Panc1 (cell line): ENCODE data around the gene ITGA11. TPM values are rescaled to one million over a fixed set of nuclear protein-coding genes. Genes with fewer than 3 reads are reported as not detected.

Source experiments
- ATAC-seq: fragments of 200-7000 bp; cut with Tn5 transposase; 2 replicates; pipeline ENCODE4 v1.9.1; 2020; ENCODE audit warnings: mild to moderate bottlenecking, moderate library complexity
- BruUV-seq: library from RNA; stranded (reverse); fragments of 400-500 nt; replicated peaks from 2 replicates; lab custom pipeline; 2021; lab: Mats Ljungman, UMichigan
- CTCF ChIA-PET: fragments of 300-600 bp; sonication (Branson Sonifier 250); formaldehyde crosslinking; loops from one replicate; lab custom pipeline; 2022; ENCODE audit warnings: antibody characterized with exemption; lab: Charles Lee
- POLR2A ChIA-PET: fragments of 300-600 bp; sonication (Branson Sonifier 250); formaldehyde crosslinking; loops from one replicate; lab custom pipeline; 2022; ENCODE audit warnings: antibody characterized with exemption; lab: Charles Lee
- DNase-seq: peaks from one replicate; pipeline ENCODE4 v3.0.0-alpha.2; 2010; ENCODE audit warnings: low read depth, low spot score
- H3K27ac ChIP-seq: 2 replicates; pipeline ENCODE4 v1.5.1; 2011; ENCODE audit warnings: mild to moderate bottlenecking, low read length, inconsistent platforms
- H3K27me3 ChIP-seq: fragments of 200-500 bp; sonication (Bioruptor generic); 2 replicates; pipeline ENCODE4 v1.6.0; 2014; ENCODE audit warnings: low read length, inconsistent platforms; ENCODE audit not compliant: control insufficient read depth, insufficient read depth
- H3K36me3 ChIP-seq: fragments of 200-500 bp; sonication (Bioruptor generic); 2 replicates; pipeline ENCODE4 v1.5.1; 2014; ENCODE audit warnings: inconsistent platforms, mild to moderate bottlenecking, low read length, moderate library complexity; ENCODE audit not compliant: control insufficient read depth, insufficient read depth
- H3K4me1 ChIP-seq: 2 replicates; pipeline ENCODE4 v1.5.1; 2011; ENCODE audit warnings: inconsistent platforms, mild to moderate bottlenecking, low read length, moderate library complexity; ENCODE audit not compliant: control insufficient read depth, insufficient read depth
- H3K4me3 ChIP-seq, 2 experiments: 2 replicates each; pipeline ENCODE4 v1.5.1; 2011 to 2012; ENCODE audit warnings: low read depth in 2 of 2, low read length in 2 of 2, mild to moderate bottlenecking in 2 of 2, inconsistent platforms in 1 of 2, moderate library complexity in 1 of 2
- H3K9me3 ChIP-seq: fragments of 200-500 bp; sonication (Bioruptor generic); 2 replicates; pipeline ENCODE4 v1.5.1; 2014; ENCODE audit warnings: low read depth, mild to moderate bottlenecking, inconsistent platforms, low read length, moderate library complexity; ENCODE audit not compliant: control insufficient read depth, insufficient read depth
- CTCF ChIP-seq: fragments of 450-650 bp; IDR thresholded peaks from 2 replicates; pipeline ENCODE4 v1.5.1; 2017; ENCODE audit warnings: mild to moderate bottlenecking
- POLR2AphosphoS5 ChIP-seq: IDR thresholded peaks from 2 replicates; pipeline ENCODE4 v1.6.1; 2012; ENCODE audit warnings: mild to moderate bottlenecking, low read depth, low read length, moderate library complexity
- REST ChIP-seq, 2 experiments: IDR thresholded peaks; 2 replicates each; pipeline ENCODE4 v1.6.1; 2011 to 2012; ENCODE audit warnings: low read depth in 2 of 2, control low read depth in 1 of 2, low read length in 1 of 2, mild to moderate bottlenecking in 1 of 2, moderate library complexity in 1 of 2; ENCODE audit not compliant: insufficient read depth in 1 of 2
- SIN3A ChIP-seq: IDR thresholded peaks from 2 replicates; pipeline ENCODE4 v1.6.1; 2012; ENCODE audit warnings: low read depth, mild to moderate bottlenecking, low read length, moderate library complexity, borderline replicate concordance; ENCODE audit not compliant: insufficient read depth
- TCF7L2 ChIP-seq: IDR thresholded peaks from 2 replicates; pipeline ENCODE4 v1.6.1; 2011; ENCODE audit warnings: mild to moderate bottlenecking, low read depth, low read length, inconsistent platforms
- in situ Hi-C: cut with HindIII; loops from 2 replicates; pipeline ENCODE4 v1.10.0; 2016; ENCODE audit warnings: low sequenced_read_pairs, low pct_unique_long_range_greater_than_20kb
- intact Hi-C: fragments of 100-400 bp; cut with micrococcal nuclease; formaldehyde crosslinking; loops from one replicate; pipeline ENCODE4 v1.10.0; 2022; ENCODE audit not compliant: unreplicated experiment
- total RNA-seq: library from RNA; stranded (reverse); gene quantifications from one replicate; pipeline ENCODE4 v1.2.1, GENCODE V29; 2021; ENCODE audit not compliant: unreplicated experiment

Gene ITGA11
- total RNA-seq, 1 experiment from 2014 or later = 0.28 TPM

GRCh38 chr15:68321229-68321628 lies 110.7 kb downstream of the ITGA11 start:
- in situ Hi-C loops = no loop called here
- Histone ChIP-seq H3K4me3 (no peak overlapping the region), H3K27me3 (no peaks in the 10 kb centered on the region), H3K9me3 (no peaks in the 10 kb centered on the region), H3K36me3 (no peaks in the 10 kb centered on the region), H3K27ac (no peak overlapping the region), H3K4me1 (no peaks in the 10 kb centered on the region)
- TF ChIP-seq SIN3A = no peak
- TF ChIP-seq POLR2AphosphoS5 = no peak
- TF ChIP-seq REST (IDR thresholded peaks at IDR 0.05; ENCODE audit: insufficient read depth in 1 of 2, low read depth in 2 of 2, low read length in 1 of 2) = no peak
- no peak for TF ChIP-seq CTCF
- TF ChIP-seq TCF7L2 = no peak
- intact Hi-C loops = no loop called here
- no TSS peak for BruUV-seq
- POLR2A ChIA-PET = interaction anchor here (0.6 kb wide), 1 partner anchor 91 kb away, joined by 5 read pairs; no protein-coding TSS in a partner anchor
- DNase-seq (no peak), ATAC-seq (no peak)
- CTCF ChIA-PET = no interaction called here

GRCh38 chr15:68319997-68320396 lies 112.0 kb downstream of the ITGA11 start:
- no peaks in the 10 kb centered on the region for H3K27me3 ChIP-seq
- H3K36me3 ChIP-seq = no peaks in the 10 kb centered on the region
- no peak for DNase-seq
- no peaks in the 10 kb centered on the region for H3K9me3 ChIP-seq
- POLR2A ChIA-PET = no interaction called here
- H3K27ac ChIP-seq = no peak overlapping the region
- no peaks in the 10 kb centered on the region for H3K4me1 ChIP-seq
- ATAC-seq = no peak
- no peak overlapping the region for H3K4me3 ChIP-seq
- intact Hi-C loops = no loop called here
- CTCF ChIA-PET = no interaction called here
- TF ChIP-seq POLR2AphosphoS5 (no peak), REST (IDR thresholded peaks at IDR 0.05; ENCODE audit: insufficient read depth in 1 of 2, low read depth in 2 of 2, low read length in 1 of 2) (no peak), CTCF (no peak), TCF7L2 (no peak), SIN3A (no peak)
- no TSS peak for BruUV-seq
- in situ Hi-C loops = no loop called here
